Activated B cell treated with CpG ODN at 0.5 μM for 24 hours (primary cell): Measurements from ENCODE around the gene EPHA8. TPM values are rescaled to one million over a fixed set of nuclear protein-coding genes. Genes with fewer than 3 reads are reported as not detected.

ENCODE experiments used
- ATAC-seq: fragments of 200-7000 bp; cut with Tn5 transposase; one replicate; pipeline ENCODE4 v1.10.0; 2021; ENCODE audit warnings: low read depth, mild to moderate bottlenecking, moderate library complexity
- CTCF ChIA-PET: fragments of 350-600 bp; sonication (Branson Sonifier 250); formaldehyde crosslinking; loops from one replicate; lab custom pipeline; 2021; ENCODE audit warnings: antibody characterized with exemption; lab: Charles Lee
- POLR2A ChIA-PET: fragments of 350-600 bp; sonication (Branson Sonifier 250); formaldehyde crosslinking; loops from one replicate; lab custom pipeline; 2021; ENCODE audit warnings: antibody characterized with exemption; lab: Charles Lee
- DNase-seq: peaks from one replicate; pipeline ENCODE4 v3.0.0; 2022
- H3K27ac Mint-ChIP-seq: one replicate; pipeline ENCODE4 v1.8.0; 2020; ENCODE audit warnings: mixed read lengths
- H3K27me3 Mint-ChIP-seq: one replicate; pipeline ENCODE4 v1.8.0; 2021; ENCODE audit warnings: mixed read lengths
- H3K36me3 Mint-ChIP-seq: one replicate; pipeline ENCODE4 v1.8.0; 2021; ENCODE audit warnings: low read depth, mixed read lengths
- H3K4me1 Mint-ChIP-seq: one replicate; pipeline ENCODE4 v1.8.0; 2021; ENCODE audit warnings: mixed read lengths
- H3K4me3 Mint-ChIP-seq: one replicate; pipeline ENCODE4 v1.8.0; 2020; ENCODE audit warnings: mild to moderate bottlenecking, mixed read lengths
- H3K9me3 Mint-ChIP-seq: one replicate; pipeline ENCODE4 v1.8.0; 2020; ENCODE audit warnings: mixed read lengths
- CTCF ChIP-seq: fragments of 200-600 bp; IDR thresholded peaks from one replicate; pipeline ENCODE4 v1.8.0; 2022; ENCODE audit warnings: antibody characterized with exemption, mild to moderate bottlenecking
- intact Hi-C: fragments of 100-400 bp; cut with micrococcal nuclease; formaldehyde crosslinking; loops from one replicate; pipeline ENCODE4 v1.15.1; 2024
- total RNA-seq: library from RNA; stranded (reverse); gene quantifications from 2 replicates; pipeline ENCODE4 v1.2.3, GENCODE V29; 2022

EPHA8 gene
- total RNA-seq, 1 donor from 2014 or later, result not detected

DNA sequence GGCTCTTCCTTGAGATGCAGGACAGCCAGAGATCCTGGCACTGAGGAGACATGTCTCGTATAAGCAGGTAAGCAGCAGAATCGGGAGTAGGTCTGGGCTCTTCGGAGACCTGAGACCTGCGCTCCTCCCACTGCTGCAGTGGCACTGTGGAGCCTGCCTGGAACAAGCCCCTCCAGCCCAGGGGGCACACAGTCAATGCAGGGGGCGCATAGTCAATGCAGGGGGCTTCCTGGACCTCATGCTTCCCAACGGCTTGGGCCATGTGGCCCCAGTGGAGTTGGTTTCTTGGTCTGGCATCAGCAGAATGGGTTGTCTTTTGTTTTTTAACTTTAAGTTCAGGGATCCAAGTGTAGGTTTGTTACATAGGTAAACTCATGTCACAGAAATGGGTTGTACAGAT lies 27.9 kb upstream of the EPHA8 start:
- POLR2A ChIA-PET, result no interaction called here
- ATAC-seq, result no peak

DNA sequence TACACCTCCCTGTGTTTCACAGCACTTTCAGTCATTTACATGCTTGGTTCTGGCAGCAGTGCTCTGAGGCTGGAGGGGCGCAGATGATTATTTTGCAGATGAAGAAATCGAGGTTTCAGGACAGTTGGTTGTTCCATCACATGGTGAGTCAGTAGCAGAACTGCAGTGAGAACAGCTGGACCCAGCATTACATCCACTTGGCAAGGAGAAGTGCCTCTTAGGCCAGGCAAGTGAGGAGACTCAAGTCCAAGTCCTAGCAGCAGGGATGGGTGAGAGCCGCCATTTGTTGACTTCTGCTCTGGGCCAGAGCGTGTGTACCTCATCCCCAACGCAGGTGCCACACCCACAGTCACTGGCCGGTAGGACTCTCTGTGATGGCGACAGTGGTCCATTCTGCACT lies 26.8 kb upstream of the EPHA8 start:
- ATAC-seq (no peak), DNase-seq (no peak)
- no peak overlapping the region for H3K27ac Mint-ChIP-seq
- peaks cover 19% of the 10 kb centered on the region for H3K36me3 Mint-ChIP-seq
- no peak for TF ChIP-seq CTCF
- H3K4me3 Mint-ChIP-seq, result no peak overlapping the region
- no peaks in the 10 kb centered on the region for H3K9me3 Mint-ChIP-seq
- no peaks in the 10 kb centered on the region for H3K27me3 Mint-ChIP-seq
- POLR2A ChIA-PET, result no interaction called here
- intact Hi-C loops, result no loop called here
- CTCF ChIA-PET, result no interaction called here
- peaks cover 8% of the 10 kb centered on the region for H3K4me1 Mint-ChIP-seq

More for the DNA sequence above, 27.9 kb upstream of the EPHA8 start:
- no peak for DNase-seq
- H3K27me3 Mint-ChIP-seq, result no peaks in the 10 kb centered on the region
- intact Hi-C loops, result no loop called here
- H3K4me3 Mint-ChIP-seq, result no peak overlapping the region
- H3K27ac Mint-ChIP-seq, result no peak overlapping the region
- CTCF ChIA-PET, result no interaction called here
- H3K9me3 Mint-ChIP-seq, result no peaks in the 10 kb centered on the region
- TF ChIP-seq CTCF, result no peak
- H3K36me3 Mint-ChIP-seq, result peaks cover 21% of the 10 kb centered on the region
- peaks cover 8% of the 10 kb centered on the region for H3K4me1 Mint-ChIP-seq

DNA sequence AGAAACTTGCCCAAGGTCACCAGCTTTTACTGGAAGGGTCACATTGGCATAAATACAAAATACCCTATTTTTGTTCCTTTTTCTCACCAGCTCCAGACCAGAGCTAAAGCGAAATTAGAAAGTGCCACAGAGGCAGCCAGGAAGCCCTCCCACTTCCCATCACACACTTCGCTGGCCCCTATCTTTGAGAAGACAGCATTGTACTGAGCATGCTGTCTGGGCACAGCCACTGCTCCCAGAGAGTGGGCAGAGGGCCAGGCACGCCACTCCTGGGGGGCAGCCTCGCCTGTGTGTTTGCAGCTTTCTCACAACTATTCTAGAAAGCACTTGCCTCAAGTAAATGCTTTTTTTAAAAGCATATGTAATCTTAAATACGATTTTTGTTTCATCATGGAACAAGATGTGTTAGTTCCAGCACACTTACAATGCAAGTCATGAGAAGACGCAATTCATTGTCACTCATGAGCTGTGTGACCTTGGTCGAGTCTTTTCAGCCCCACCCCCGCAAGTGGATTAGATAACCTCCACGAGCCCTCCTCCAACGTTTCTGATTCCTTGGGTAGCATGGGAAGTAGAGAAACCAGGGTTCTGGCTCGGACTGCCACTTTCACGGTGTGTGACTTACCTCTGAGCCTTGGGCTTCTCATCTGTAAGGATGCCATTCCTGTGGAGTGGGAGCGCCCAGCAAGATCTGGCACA lies 25.7 kb upstream of the EPHA8 start:
- Mint-ChIP-seq H3K4me1 (peaks cover 8% of the 10 kb centered on the region), H3K27ac (no peak overlapping the region), H3K4me3 (no peak overlapping the region), H3K36me3 (peaks cover 16% of the 10 kb centered on the region), H3K27me3 (no peaks in the 10 kb centered on the region), H3K9me3 (no peaks in the 10 kb centered on the region)
- no peak for ATAC-seq
- TF ChIP-seq CTCF, result no peak
- intact Hi-C loops, result no loop called here
- DNase-seq, result no peak
- CTCF ChIA-PET, result no interaction called here
- POLR2A ChIA-PET, result no interaction called here

- DNase-seq (no peak), ATAC-seq (no peak)
- Mint-ChIP-seq H3K9me3 (no peaks in the 10 kb centered on the region), H3K36me3 (peaks cover 6% of the 10 kb centered on the region), H3K27me3 (peaks cover 5% of the 10 kb centered on the region), H3K27ac (no peak overlapping the region), H3K4me1 (peaks cover 8% of the 10 kb centered on the region), H3K4me3 (no peak overlapping the region)
- CTCF ChIA-PET, result no interaction called here
- POLR2A ChIA-PET, result no interaction called here
- no peak for TF ChIP-seq CTCF
- intact Hi-C loops, result no loop called here
These were observed 23.7 kb upstream of the EPHA8 start for GRCh38 chr1:22539510-22540118.

DNA sequence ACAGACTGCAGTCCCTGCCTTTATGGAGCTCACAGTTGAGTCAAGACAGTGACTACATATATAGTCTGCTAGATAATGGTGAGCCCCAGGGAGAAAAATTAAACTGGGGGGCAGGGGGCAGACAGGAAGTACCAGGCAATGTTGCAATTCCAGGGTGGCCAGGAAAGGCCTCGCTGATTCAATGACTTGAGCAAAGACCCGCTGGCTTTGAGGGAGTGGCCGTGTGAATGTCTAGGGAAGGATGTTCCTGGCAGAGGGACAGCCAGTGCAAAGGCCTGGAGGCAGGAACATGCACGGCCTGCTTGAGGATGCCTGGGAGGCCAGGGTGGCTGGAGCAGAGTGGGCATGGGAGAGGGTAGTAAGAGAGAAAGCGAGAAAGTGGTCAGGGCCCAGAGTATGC lies 23.0 kb upstream of the EPHA8 start:
- no peaks in the 10 kb centered on the region for H3K9me3 Mint-ChIP-seq
- ATAC-seq, result no peak
- no peak for TF ChIP-seq CTCF
- peaks cover 8% of the 10 kb centered on the region for H3K4me1 Mint-ChIP-seq
- DNase-seq, result no peak
- no peak overlapping the region for H3K4me3 Mint-ChIP-seq
- ChIA-PET CTCF (no interaction called here), POLR2A (no interaction called here)
- peaks cover 3% of the 10 kb centered on the region for H3K36me3 Mint-ChIP-seq
- intact Hi-C loops, result no loop called here
- H3K27me3 Mint-ChIP-seq, result peaks cover 5% of the 10 kb centered on the region
- no peak overlapping the region for H3K27ac Mint-ChIP-seq
